GM18511 (cell line): ENCODE measurements around the gene ZNF438.
"Not testable (repeated sequence)": the region's sequence is repeated elsewhere in the genome, so short reads cannot be mapped to it uniquely, and the experiment has no call there.

Source experiments
- ATAC-seq: cut with Tn5 transposase; IDR thresholded peaks from one replicate; pipeline ENCODE4 v1.9.1; 2021; ENCODE audit warnings: mild to moderate bottlenecking, moderate library complexity; ENCODE audit not compliant: unreplicated experiment

ZNF438 gene, protein sequence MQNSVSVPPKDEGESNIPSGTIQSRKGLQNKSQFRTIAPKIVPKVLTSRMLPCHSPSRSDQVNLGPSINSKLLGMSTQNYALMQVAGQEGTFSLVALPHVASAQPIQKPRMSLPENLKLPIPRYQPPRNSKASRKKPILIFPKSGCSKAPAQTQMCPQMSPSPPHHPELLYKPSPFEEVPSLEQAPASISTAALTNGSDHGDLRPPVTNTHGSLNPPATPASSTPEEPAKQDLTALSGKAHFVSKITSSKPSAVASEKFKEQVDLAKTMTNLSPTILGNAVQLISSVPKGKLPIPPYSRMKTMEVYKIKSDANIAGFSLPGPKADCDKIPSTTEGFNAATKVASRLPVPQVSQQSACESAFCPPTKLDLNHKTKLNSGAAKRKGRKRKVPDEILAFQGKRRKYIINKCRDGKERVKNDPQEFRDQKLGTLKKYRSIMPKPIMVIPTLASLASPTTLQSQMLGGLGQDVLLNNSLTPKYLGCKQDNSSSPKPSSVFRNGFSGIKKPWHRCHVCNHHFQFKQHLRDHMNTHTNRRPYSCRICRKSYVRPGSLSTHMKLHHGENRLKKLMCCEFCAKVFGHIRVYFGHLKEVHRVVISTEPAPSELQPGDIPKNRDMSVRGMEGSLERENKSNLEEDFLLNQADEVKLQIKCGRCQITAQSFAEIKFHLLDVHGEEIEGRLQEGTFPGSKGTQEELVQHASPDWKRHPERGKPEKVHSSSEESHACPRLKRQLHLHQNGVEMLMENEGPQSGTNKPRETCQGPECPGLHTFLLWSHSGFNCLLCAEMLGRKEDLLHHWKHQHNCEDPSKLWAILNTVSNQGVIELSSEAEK

DNA sequence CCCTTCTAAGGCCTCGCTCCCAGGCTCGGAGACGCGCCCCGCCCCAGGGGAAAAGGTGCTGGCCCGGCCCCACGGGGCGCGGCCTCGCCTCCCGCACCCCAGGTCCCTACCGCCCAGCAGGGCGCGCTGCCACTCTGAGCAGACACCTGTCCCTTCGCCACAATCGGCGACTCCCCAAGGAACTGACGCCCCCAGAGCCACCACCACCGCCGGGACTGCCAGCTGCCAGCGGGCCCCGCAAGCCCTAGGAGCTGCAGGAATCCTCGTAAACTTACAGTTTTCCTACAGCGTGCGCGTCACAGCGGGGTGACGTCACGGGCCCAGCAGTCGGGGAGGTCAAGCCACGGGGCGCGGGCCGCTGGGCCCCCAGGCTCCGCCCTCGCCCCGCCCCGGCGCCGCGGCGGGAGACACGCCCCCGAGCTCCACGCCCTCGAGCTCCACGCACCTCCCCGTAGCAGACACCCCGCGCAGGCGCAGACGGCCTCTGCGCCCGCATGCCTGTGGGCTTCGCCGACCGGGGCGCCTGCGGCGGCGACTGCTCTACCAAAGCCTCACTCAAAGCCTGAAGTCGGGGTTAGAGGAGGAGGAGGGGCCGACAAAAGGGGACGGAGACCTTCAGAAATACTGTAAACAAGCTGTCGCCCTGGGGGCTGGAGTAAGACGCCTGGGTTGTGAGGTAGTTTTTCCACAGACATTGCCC is at the start of gene ZNF438:
Gene ZNF438, minus strand, starts transcription at position 308 of the 700 bp plus-strand sequence. CDS start 154,831 bp downstream, outside the sequence.
- peak; percentile 86 for ATAC-seq

DNA sequence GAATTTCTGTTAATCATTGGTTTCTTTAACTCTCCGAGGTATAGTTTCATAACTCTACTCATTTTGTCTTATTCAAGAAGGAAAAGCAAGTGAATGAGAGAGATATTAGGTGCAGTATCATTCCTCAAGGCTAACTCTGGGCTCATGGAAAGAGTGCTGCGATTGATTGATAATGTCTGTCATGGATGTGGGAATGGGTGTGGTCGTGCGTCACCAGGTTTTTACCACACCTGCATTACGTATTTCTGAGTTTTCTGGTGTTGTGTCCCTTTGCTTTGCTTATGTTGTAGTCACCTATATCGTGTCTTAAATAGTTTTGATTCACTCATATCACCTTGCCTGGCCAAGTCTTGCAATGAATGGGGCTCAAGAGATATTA is 44.9 kb upstream of the ZNF438 start:
- no peak for ATAC-seq

DNA sequence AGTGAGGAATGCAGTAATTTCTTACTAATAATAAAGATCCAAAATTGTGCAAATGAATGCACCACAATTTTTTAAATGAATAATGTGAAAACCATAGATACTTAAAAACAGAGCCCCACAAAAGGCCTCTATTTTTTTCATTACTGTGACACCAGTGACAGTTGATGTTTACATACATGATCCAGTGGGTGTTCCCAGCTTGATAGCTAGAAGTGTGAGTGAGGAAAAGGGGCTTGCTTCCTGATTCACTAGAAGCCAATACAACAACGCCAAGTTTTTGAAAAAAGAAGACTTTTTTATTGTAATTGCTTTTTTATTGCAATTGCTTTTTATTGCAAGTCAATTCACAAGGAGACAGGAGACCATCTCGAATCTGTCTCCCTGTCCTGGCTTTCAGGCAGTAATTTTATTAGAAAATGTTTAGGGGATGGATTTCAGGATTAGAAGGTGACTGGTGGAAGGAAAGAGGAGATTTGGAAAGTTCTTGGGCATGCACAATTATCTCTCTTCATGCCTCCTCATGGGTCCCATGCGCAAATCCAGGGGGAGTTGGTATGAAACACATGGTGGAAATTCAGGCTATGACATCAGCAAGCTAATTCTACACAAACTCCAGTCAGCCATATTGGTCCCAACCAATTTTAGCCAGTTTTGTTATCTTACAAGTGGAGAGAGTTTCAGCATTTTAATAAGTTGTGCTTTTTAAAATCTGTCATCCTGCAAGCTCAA is 44.4 kb upstream of the ZNF438 start:
- no peak for ATAC-seq

DNA sequence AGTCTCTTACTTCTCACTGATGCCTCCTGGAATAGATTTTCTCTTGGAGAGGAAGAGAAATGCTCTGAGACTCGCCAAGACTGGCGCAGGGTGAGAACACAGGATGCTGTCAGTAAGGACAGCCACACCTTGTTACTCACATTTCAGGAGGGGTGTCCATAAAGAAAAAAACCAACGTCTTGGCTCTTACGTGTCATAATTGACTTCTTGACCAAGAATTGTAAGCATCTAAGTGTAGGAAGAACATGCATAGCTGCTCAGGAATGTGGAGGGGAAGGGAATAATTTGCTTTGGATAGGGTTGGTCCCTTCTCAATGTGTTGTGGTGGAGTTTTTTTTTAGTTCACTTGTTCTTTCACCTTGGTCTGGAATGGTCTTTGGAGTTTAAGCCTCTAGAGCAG is 43.8 kb upstream of the ZNF438 start:
- no peak for ATAC-seq

DNA sequence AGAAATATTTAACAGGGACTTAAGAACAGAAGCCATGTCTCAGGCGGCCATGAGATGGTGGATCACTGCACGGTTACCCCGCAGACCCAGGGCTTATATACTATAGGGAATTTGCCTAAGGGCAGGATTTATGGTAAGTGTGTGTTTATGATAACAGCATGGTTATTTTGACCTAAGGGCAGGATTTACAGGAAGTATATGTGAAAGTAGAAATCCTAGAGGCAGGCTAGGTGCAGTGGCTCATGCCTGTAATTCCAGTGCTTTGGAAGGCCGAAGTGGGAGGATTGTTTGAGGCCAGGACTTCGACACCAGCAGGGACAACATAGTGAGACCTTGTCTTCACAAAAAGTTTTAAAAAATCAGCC is 43.0 kb upstream of the ZNF438 start:
- ATAC-seq: no peak

DNA sequence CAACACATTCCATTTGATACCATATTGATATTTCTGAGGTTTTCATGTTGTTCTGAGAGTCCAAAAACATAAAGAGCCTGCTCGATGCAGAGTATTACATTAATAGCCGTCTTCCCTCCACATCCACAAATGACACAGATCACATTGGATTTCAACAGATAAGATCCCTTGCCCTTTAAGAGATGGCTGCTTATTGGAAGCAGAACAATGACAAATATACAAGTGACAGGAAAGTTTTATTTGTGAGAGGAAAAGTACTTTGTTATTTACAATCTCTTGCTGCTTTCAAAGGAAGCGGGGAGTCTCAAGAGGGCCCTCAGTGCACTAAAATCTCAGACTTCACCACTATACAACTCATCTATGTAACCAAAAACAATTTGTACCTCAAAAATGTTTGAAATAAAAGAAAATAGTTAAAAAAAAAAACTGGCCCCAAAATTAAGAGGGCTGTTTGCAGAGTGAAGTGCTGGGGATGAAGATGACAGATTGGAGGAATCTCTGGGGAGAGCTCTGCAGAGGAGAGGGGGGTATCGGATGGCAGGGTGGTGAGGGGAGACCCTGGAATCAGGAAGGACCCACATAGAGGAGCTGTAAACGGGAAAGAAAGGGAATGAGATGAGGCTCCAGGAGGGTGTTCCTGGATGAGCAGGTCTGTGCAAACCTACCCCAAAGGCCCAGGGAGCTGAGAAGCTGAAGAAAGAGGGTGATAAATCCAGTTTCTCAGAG is 42.5 kb upstream of the ZNF438 start:
- no peak for ATAC-seq

DNA sequence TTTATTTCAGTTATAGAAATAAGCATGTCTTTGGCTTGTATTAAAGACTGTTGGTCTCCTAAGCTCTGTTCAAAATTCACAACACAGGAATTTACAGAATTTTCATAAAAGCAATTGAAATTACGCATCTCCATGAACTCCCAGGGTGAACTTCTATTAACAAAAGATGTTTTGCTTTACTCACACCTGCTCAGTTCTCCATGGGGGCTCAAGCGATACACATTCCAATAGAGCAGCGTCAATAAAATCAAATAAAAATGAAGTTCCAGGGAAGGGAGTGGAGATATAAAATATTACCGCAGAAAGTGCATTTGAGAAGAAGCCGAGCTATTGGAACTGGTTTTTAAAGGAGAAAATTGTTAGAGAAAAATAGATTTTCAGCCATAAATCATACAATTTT is 41.5 kb upstream of the ZNF438 start:
- no peak for ATAC-seq

DNA sequence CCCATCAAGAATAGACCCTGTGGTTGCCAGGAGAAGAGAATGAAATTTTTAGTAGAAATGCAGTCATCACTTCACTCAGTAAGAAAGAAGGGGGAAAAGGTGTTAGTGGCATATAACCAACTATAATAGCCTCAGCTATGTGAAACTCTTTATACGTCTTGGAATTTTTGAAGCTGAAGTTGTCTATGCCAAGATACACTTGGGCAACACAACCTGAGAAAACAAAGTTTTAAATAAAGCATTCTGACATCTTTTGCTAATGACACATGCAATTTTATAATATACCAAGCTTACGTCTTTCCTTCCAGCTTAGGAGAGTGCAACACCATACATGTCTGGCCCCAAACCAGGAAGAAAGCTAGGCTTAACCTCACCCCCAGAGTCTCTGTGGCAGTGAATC is 40.8 kb upstream of the ZNF438 start:
- ATAC-seq: no peak

DNA sequence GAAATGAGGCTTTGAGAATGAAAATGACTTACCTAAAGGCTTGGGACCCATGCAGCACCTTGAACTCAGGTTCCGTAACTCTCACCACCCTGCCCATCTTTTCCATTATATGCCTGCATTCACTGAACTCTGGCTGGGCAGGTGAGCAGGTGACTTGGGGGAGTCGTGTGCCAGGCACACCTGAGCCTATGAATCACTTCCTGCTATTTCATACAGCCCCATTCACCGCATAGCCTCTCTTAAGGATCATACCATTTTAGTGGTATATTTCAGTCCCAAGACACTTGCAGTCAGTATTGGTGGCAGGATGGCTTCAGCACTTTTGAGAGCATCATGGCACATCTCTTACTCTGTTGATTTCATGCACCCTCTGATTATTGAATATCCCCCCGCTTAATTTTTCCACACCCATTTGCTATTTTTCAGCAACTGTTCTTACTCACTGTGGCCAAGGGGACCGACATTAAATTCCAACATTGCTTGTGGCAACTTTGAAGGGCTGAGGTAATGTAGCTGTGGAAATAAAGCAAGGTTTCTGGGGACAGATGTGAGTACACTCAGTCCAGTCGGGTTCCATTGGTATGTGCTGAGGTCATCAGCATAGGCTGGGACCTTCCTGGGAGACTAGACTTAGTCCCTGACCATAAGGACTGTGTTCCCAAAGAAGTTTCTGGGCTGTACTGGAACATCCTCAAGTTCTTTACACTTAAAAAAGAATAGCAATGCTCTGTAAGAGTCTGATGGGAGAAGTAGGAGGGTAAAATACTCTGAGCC is 39.8 kb upstream of the ZNF438 start:
- ATAC-seq: no peak

DNA sequence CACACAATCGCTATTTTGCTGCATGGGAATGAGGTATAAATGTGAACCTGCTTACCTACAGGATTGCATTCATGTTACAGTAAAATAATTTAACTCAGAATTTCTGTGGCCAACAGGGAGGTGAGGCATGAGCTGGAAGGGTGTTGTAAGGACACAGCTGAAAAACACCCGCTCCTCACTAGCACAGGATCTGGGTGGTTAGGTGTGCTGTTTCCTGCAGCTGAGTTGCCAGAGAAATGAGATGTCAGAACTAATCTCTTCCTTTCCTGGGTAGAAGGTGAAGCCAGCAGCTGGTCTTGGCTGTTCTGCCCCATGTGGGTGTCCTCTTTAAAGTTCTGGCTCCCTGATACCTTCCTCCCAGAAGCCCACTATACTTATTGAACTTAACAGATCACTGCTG is 39.0 kb upstream of the ZNF438 start:
- no peak for ATAC-seq

DNA sequence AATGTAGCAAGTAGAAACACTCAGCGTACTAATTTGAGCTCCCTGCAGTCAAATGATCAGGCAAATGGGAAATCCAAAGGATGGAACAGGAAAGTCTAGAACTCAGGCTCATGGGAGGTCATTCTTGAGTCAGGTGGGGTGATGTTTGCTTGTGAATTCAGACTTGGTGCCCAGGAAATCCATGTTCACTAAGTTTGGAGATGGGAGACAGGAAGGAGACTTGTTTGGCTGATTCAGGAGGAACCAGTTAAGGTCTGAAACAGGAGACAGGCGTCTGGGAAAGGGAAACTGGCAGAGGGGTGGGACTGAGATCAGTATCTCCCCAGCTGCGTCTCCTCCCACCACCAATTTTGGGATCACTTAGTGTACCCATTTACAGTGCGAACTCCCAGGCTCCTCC is 38.4 kb upstream of the ZNF438 start:
- no peak for ATAC-seq

DNA sequence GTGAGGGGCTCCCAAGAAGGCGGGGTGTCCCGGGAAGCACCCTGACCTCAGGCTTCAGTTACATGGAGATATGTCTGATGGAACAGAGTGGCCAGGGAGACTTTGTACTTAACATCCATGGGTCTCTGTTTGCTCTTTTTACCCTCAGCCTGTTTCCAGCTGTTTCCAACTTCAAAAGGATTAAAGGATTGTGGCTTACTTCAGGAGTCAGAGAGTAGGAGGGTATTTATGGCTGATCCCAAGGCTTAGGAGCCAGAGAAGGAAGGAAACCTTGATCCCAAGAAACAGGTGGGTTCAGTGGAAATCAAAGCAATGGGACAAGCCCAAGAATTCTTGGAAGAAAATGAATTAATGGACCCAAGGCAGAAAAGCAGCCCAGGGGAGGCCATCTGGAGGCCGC is 37.7 kb upstream of the ZNF438 start:
- no peak for ATAC-seq

DNA sequence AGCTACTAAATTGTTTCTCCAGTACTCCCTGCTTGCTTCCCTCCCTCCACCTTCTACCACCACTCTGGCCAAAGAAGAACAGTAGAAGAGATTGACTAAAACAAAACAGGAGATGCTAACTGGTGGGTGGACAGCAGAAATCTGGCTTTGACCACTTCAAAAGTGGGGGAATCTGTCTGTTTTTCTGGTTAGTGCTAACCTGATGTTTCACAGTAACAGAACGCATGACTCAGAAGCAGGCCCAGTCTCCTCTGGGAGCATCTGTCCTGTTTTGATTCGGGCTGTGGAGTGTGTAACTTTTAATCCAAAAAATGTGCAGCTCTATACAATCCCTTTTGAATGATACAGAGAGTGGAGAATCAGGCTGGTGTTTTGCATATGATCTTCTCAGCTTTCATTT is 32.7 kb upstream of the ZNF438 start:
- no peak for ATAC-seq

DNA sequence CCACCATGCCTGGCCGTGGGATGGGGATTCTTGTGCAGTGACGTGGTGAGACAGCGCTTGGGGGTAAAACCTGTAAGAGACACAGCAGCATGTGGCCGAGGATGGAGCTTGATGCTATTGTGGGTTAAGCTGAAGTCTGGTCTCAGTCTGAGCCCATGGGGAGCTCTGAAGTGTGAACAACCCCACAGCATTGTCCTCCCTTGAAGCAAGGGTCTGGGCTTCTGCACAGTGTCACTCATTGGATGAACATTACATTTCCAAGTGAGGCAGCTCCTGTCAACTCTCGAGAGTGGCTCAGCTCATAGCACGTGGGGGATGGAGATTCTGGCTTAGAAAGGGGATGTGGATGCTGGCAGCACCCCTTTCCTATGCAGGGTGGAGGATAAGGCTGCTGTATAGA is 32.2 kb upstream of the ZNF438 start:
- no peak for ATAC-seq

DNA sequence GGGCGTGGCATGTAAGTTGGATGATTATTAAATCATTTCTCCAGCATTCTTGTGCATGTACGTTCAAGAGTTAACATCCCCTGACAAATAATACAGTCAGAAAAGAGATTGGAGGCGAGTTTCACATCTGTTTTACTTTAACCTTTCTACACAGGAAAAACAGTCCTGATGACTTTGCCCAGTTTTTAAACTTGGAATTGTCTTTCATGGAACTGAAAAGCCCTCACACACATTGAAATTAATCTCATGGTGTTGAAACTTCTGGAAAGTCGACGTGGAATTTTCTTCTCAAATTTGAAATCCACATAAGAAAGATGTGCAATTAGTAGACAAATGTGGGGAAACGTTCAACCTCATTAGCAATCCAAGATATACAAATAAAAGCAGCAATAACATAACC is 31.2 kb upstream of the ZNF438 start:
- ATAC-seq: no peak

DNA sequence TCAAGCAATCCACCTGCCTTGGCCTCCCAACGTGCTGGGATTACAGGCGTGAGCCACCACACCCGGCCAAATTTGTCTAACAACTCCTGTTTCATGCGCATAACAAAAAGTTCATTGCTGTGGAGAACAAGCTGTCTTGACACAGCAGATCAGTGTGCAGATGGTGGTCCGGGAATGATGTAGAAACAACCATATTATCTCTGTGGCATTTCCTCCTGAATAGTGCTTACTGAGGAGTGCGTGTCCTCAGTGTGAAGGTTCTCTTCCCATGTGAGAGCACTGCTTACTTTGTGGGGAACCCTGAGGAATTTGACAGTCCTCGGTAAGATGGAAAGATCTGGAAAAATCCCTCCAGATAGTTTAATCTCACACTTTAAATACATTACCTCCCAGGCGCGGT is 30.3 kb upstream of the ZNF438 start:
- ATAC-seq: no peak

DNA sequence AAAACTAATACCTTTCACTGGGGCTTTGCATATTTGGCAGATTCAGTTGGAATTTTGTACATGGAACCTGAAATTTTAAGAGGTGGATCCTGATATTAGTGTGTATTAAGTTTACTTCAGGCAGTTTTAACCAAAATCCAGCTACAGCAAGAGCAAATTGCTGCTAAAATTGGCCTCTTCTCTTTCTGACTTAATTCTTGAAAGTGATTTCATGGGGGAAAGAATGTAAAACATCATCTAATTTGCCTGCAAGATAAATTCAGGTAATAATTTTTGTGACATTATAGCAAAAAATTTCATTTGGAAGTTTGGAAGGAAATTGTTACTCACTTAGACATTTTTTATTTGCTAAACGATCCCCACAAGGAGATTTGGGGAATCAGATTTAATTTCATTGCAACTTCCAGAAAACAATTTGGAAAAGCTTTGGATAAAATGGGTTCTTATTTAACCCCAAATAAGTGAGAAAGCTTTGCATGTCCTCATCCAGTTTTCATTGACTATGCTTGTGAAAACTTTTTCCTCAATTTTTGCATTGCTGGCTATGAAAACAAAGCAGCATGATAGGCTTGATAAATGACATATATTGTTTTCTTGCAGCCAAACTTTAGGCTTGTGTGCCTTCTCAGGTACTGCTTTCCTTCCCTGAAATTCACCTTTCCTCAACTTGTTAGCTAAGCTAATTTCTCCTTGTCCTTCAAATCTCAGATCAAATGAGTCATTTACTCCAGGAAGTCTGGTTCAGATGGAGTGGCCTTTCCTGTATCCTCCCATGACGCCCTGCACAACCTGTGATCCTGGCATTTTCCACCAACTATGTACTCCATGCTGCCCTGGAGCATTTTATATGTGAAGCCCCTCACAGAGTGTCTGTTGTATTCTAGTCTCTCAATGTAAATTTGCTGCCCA is 27.4 kb upstream of the ZNF438 start:
- ATAC-seq: no peak

DNA sequence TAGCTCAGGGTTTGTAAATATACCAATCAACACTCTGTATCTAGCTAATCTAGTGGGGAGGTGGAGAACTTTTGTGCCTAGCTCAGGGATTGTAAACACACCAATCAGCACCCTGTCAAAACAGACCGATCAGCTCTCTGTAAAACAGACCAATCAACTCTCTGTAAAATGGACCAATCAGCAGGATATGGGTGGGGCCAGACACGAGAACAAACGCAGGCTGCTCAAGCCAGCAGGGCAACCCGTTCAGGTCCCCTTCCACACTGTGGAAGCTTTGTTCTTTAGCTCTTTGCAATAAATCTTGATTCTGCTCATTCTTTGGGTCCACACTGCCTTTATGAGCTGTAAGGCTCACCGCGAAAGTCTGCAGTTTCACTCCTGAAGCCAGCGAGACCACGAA is 25.0 kb upstream of the ZNF438 start:
- ATAC-seq: not testable (repeated sequence)
